Measurements from ENCODE around the gene LDLRAD3. TPM values are rescaled to one million over a fixed set of nuclear protein-coding genes. Genes with fewer than 3 reads are reported as not detected.

LDLRAD3 gene
- total RNA-seq, 4 donors from 2014 or later: 39.7 to 50.9 (median 46.0) TPM

DNA sequence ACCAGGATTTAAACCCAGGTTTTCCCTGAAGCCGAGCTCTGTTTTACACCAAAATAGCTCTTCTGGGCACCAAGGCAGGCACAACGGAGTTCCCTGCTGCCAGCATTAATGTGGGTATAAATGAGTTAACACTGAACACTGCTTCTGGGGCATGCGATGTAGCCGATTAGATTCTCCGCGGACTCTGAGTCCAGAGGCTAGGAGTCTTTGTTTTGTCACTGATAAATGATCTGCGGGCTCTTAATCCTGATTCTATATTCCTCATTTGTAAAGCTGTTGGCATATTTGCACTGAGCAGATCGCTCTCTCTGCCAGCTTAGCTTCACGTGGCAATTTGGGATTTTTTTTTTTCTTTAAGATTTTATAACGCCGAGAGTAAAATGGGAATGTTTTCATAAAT lies 16.8 kb upstream of the LDLRAD3 start:
- Histone ChIP-seq H3K4me1 (peaks cover 17% of the 10 kb centered on the region), H3K36me3 (no peaks in the 10 kb centered on the region), H3K4me3 (peak overlapping the region; percentile 16), H3K27me3 (no peaks in the 10 kb centered on the region), H3K27ac (peak overlapping the region; percentile 79), H3K9me3 (no peaks in the 10 kb centered on the region)
- WGBS: 24% methylated on average over 11 of the region's 11 CpGs
- DNase-seq (ENCODE audit: low spot score in 2 of 2): no peak
- TF ChIP-seq EP300 (IDR thresholded peaks at IDR 0.05) (no peak), POLR2A (IDR thresholded peaks at IDR 0.05) (no peak), CTCF (IDR thresholded peaks at IDR 0.05) (no peak), POLR2AphosphoS5 (IDR thresholded peaks at IDR 0.05) (no peak)

DNA sequence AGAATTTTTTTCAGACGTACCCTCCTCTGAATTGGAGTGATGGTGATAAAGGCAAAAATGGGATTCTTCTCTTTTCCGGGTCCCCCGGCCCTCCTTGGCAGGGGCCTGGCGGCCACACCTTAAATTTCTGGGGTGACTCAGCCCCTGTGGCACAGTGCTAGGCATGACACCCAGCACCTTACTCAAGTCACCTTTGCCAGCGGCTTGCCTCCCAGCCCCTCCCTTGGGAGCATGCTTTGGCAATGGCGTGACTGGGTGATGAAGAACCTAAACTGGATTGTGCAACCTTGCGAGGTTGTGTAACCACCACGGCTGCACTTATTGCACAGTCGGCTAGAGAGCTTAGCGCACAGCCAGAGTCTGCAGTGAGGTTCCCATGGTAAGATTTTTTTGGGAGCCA lies 16.2 kb upstream of the LDLRAD3 start:
- Histone ChIP-seq H3K27me3 (no peaks in the 10 kb centered on the region), H3K9me3 (no peaks in the 10 kb centered on the region), H3K27ac (peak overlapping the region; percentile 79), H3K4me3 (peak overlapping the region; percentile 16), H3K36me3 (no peaks in the 10 kb centered on the region), H3K4me1 (peaks cover 17% of the 10 kb centered on the region)
- peak; percentile 87 to 88 for DNase-seq (ENCODE audit: low spot score in 2 of 2)
- 34% methylated on average over 10 of the region's 10 CpGs for WGBS
- peak; percentile 19 to 98 (median 97) for TF ChIP-seq POLR2AphosphoS5 (IDR thresholded peaks at IDR 0.05)
- TF ChIP-seq CTCF (IDR thresholded peaks at IDR 0.05): no peak

DNA sequence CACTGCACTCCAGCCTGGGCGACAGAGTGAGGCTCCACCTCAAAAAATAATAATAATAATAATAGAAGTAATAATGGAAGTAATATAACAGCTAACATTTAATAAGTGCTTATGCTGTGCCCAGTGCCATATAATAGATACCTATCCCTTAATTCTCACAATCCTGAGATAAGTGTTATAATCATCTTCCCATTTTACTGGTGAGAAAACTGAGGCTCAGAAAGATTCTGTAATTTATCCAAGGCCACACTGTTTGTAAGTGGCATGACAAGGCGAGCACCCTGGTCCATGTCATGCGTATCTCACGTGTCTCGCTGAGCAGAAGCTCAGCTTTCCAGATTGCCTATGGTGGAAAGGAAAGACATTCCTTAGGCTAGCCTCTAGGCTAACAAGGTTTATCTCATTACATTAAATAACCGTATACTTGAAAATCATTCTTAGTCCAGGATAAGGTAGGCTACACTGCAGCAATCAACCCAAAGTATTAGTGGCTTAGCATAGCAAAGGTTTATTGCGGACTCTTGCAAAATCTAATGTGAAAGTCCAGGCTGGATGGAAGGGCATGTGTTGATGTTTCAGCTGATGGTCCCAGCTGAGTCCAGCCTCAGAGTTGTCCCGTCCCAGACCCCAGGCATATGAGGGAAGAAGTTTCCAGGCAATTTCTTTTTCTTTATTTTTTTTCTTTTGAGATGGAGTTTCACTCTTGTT lies 15.0 kb upstream of the LDLRAD3 start:
- H3K4me3 ChIP-seq: no peak overlapping the region
- H3K27ac ChIP-seq: no peak overlapping the region
- H3K9me3 ChIP-seq: no peaks in the 10 kb centered on the region
- H3K4me1 ChIP-seq: peaks cover 17% of the 10 kb centered on the region
- no peaks in the 10 kb centered on the region for H3K27me3 ChIP-seq
- no peaks in the 10 kb centered on the region for H3K36me3 ChIP-seq
- WGBS: 93% methylated on average over 8 of the region's 8 CpGs
- TF ChIP-seq CTCF (IDR thresholded peaks at IDR 0.05): no peak
- no peak for TF ChIP-seq EP300 (IDR thresholded peaks at IDR 0.05)
- TF ChIP-seq POLR2AphosphoS5 (IDR thresholded peaks at IDR 0.05): no peak
- no peak for TF ChIP-seq POLR2A (IDR thresholded peaks at IDR 0.05)
- DNase-seq (ENCODE audit: low spot score in 2 of 2): no peak

DNA sequence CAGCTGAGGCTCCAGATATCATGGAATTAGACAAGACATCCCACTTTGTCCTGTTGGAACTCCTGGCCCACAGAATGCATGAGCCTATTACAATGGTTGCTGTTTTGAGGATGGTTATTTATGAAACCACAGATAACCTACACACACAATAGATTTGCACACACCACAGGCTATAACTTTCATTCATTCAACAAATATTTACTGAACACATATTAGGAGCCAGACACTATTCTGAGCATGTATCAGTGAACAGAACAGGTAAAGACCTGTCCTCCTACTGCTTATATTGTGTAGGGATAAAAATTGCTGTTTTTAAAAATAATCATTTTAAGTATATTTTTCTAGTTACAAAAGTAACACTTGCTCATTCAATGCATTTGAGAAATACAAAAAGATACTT lies 13.4 kb upstream of the LDLRAD3 start:
- peaks cover 17% of the 10 kb centered on the region for H3K4me1 ChIP-seq
- H3K9me3 ChIP-seq: no peaks in the 10 kb centered on the region
- no peak for DNase-seq (ENCODE audit: low spot score in 2 of 2)
- H3K4me3 ChIP-seq: no peak overlapping the region
- H3K36me3 ChIP-seq: no peaks in the 10 kb centered on the region
- H3K27me3 ChIP-seq: no peaks in the 10 kb centered on the region
- no peak for TF ChIP-seq EP300 (IDR thresholded peaks at IDR 0.05)
- no peak for TF ChIP-seq POLR2AphosphoS5 (IDR thresholded peaks at IDR 0.05)
- no peak for TF ChIP-seq POLR2A (IDR thresholded peaks at IDR 0.05)
- no peak for TF ChIP-seq CTCF (IDR thresholded peaks at IDR 0.05)
- no peak overlapping the region for H3K27ac ChIP-seq

DNA sequence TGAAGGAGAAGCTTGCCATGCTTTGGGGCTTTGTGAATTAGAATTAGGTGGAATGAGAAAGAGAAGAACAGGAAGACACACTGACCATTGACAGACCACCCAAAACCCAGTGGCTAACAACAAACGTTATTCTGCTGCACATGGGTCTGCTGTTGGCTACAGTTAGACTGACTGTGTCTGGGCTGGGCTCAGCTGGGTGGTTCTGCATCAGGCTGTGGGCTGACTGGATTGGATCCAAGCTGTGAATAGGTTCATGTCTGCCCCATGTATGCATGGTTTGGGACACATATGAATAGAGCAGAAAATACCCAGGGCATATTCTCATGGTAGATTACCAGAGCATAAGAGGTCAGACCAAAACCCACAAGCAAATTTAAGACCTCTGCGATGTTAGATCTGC lies 11.7 kb upstream of the LDLRAD3 start:
- TF ChIP-seq EP300 (IDR thresholded peaks at IDR 0.05) (no peak), POLR2A (IDR thresholded peaks at IDR 0.05) (no peak), CTCF (IDR thresholded peaks at IDR 0.05) (no peak), POLR2AphosphoS5 (IDR thresholded peaks at IDR 0.05) (no peak)
- no peak for DNase-seq (ENCODE audit: low spot score in 2 of 2)
- Histone ChIP-seq H3K9me3 (no peaks in the 10 kb centered on the region), H3K4me3 (no peak overlapping the region), H3K36me3 (no peaks in the 10 kb centered on the region), H3K4me1 (peaks cover 15% of the 10 kb centered on the region), H3K27ac (no peak overlapping the region), H3K27me3 (no peaks in the 10 kb centered on the region)
- WGBS: 65% methylated on average over 2 of the region's 2 CpGs

Measured in suprapubic skin (tissue), 4 donors.